Glutamatergic neuron (in vitro differentiated cells): ENCODE data around the gene CPLX4. TPM values are rescaled to one million over a fixed set of nuclear protein-coding genes. Genes with fewer than 3 reads are reported as not detected.

ENCODE experiments used
- DNase-seq: peaks from one replicate; pipeline ENCODE4 v3.0.0; 2022
- H3K27ac Mint-ChIP-seq: one replicate; pipeline ENCODE4 v1.8.0; 2020; ENCODE audit warnings: mild to moderate bottlenecking, mixed read lengths, inconsistent platforms; ENCODE audit not compliant: unreplicated experiment
- H3K27me3 Mint-ChIP-seq: one replicate; pipeline ENCODE4 v1.8.0; 2020; ENCODE audit warnings: mild to moderate bottlenecking, moderate library complexity, mixed read lengths, inconsistent platforms; ENCODE audit not compliant: unreplicated experiment
- H3K36me3 Mint-ChIP-seq: one replicate; pipeline ENCODE4 v1.8.0; 2020; ENCODE audit warnings: mild to moderate bottlenecking, mixed read lengths, inconsistent platforms; ENCODE audit not compliant: unreplicated experiment
- H3K4me1 Mint-ChIP-seq: one replicate; pipeline ENCODE4 v1.8.0; 2020; ENCODE audit warnings: mild to moderate bottlenecking, low read depth, mixed read lengths, inconsistent platforms; ENCODE audit not compliant: unreplicated experiment
- H3K4me3 Mint-ChIP-seq: one replicate; pipeline ENCODE4 v1.8.0; 2020; ENCODE audit warnings: mild to moderate bottlenecking, mixed read lengths, inconsistent platforms; ENCODE audit not compliant: unreplicated experiment
- H3K9me3 Mint-ChIP-seq: one replicate; pipeline ENCODE4 v1.8.0; 2020; ENCODE audit warnings: mild to moderate bottlenecking, moderate library complexity, mixed read lengths, inconsistent platforms; ENCODE audit not compliant: unreplicated experiment
- long read RNA-seq: library from polyadenylated mRNA; unstranded; transcript quantifications from one replicate; pipeline ENCODE4 v2.0.0, GENCODE V29; 2020; ENCODE audit not compliant: unreplicated experiment
- total RNA-seq: library from RNA; stranded (reverse); fragmentation: NEBNext Ultra II Directional; extraction: Animal tissue kit (Norgen Biotek cat#: 25700); gene quantifications from one replicate; pipeline ENCODE4 v1.2.1, GENCODE V29; 2021; ENCODE audit not compliant: unreplicated experiment
- TF ChIP-seq, protein P1 (sequence below): fragments of 200-600 bp; sonication (generic); IDR thresholded peaks from one replicate; pipeline ENCODE4 v1.5.0; 2021; ENCODE audit not compliant: partially characterized antibody, unreplicated experiment

CPLX4 gene, protein sequence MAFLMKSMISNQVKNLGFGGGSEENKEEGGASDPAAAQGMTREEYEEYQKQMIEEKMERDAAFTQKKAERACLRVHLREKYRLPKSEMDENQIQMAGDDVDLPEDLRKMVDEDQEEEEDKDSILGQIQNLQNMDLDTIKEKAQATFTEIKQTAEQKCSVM
- not detected for total RNA-seq
- long read RNA-seq: 0 reads

DNA sequence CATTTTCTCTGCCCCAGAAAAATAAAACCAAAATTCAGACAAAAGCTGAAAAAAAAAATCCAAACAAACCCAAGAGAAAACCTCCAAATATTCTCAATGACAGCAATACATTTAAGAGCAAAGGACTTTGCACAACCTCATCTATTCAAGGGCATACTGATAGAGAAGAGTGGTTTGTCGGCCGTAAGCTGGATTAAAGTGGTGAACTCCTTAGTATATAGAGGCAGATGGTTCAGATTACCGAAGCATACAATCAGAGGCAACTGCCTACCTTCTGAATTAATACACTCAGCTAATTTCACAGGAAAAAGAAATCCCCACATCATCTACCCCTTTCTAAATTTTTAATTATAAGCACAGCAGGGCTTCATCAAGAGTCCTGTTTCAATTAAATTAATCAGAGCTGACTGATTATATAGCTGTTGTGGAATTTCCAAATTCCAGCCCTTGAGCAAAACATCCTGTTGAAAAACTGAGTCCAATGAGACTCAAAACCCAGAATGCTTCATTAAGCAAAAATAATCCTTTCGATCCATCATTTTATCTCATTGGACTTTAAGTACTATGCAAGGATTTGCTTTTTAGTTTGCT, at the start of gene CPLX4:
TSS of gene CPLX4 (minus strand) at position 190 of the 591 bp plus-strand sequence. CDS start at position 3, 187 bp downstream.
- Mint-ChIP-seq H3K4me3 (no peak within 1 kb of the TSS), H3K36me3 (no peaks in the 10 kb centered on the region), H3K4me1 (no peaks in the 10 kb centered on the region), H3K9me3 (no peaks in the 10 kb centered on the region), H3K27me3 (no peaks in the 10 kb centered on the region), H3K27ac (no peak within 1 kb of the TSS)
- TF ChIP-seq, protein P1, sequence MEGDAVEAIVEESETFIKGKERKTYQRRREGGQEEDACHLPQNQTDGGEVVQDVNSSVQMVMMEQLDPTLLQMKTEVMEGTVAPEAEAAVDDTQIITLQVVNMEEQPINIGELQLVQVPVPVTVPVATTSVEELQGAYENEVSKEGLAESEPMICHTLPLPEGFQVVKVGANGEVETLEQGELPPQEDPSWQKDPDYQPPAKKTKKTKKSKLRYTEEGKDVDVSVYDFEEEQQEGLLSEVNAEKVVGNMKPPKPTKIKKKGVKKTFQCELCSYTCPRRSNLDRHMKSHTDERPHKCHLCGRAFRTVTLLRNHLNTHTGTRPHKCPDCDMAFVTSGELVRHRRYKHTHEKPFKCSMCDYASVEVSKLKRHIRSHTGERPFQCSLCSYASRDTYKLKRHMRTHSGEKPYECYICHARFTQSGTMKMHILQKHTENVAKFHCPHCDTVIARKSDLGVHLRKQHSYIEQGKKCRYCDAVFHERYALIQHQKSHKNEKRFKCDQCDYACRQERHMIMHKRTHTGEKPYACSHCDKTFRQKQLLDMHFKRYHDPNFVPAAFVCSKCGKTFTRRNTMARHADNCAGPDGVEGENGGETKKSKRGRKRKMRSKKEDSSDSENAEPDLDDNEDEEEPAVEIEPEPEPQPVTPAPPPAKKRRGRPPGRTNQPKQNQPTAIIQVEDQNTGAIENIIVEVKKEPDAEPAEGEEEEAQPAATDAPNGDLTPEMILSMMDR: no peak
- no peak for DNase-seq

DNA sequence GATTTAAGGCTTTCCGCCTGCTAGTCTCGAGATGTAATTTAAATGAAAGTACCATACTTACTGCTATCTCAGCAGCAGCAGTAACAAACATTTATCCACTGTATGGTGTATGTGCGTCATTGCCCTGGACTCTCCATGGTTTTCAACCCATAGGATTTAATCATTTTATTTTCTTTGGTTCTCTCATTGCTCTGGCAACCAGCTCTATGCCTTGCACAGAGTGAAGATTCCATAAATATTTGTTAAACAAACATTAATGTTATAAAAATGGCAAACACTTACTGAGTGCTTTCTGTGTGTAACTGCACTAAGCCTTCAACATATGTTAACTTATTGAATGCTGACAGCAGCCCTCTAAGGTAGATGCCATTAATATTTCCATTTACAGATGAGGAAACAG, 41.9 kb upstream of the CPLX4 start:
- Mint-ChIP-seq H3K9me3 (peaks cover 5% of the 10 kb centered on the region), H3K4me1 (peaks cover 11% of the 10 kb centered on the region), H3K4me3 (no peak overlapping the region), H3K27me3 (peaks cover 3% of the 10 kb centered on the region), H3K27ac (no peak overlapping the region), H3K36me3 (no peaks in the 10 kb centered on the region)
- no peak for DNase-seq
- TF ChIP-seq, protein P1: no peak

DNA sequence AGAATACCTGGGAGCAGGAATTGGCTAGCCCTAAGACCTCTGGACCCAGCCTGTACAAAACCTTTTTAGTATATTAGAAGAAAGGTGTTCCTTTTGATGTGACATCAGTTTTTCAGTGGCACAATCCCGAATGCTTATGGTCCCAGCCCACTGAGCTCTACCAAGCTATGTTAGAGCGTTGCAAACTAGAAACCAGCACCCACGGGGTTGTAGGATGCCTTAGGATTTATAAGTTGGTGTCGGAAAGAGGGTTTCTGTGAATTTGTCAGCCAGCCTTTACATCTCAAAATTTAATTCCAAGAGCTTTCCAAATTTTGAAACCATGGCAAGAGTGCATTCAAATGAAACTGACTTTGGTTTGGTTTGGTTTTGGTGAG, 41.1 kb upstream of the CPLX4 start:
- Mint-ChIP-seq H3K27me3 (peaks cover 3% of the 10 kb centered on the region), H3K4me1 (peaks cover 11% of the 10 kb centered on the region), H3K9me3 (peaks cover 5% of the 10 kb centered on the region), H3K4me3 (peak overlapping the region; percentile 63), H3K36me3 (no peaks in the 10 kb centered on the region), H3K27ac (no peak overlapping the region)
- TF ChIP-seq, protein P1: no peak
- DNase-seq: no peak

DNA sequence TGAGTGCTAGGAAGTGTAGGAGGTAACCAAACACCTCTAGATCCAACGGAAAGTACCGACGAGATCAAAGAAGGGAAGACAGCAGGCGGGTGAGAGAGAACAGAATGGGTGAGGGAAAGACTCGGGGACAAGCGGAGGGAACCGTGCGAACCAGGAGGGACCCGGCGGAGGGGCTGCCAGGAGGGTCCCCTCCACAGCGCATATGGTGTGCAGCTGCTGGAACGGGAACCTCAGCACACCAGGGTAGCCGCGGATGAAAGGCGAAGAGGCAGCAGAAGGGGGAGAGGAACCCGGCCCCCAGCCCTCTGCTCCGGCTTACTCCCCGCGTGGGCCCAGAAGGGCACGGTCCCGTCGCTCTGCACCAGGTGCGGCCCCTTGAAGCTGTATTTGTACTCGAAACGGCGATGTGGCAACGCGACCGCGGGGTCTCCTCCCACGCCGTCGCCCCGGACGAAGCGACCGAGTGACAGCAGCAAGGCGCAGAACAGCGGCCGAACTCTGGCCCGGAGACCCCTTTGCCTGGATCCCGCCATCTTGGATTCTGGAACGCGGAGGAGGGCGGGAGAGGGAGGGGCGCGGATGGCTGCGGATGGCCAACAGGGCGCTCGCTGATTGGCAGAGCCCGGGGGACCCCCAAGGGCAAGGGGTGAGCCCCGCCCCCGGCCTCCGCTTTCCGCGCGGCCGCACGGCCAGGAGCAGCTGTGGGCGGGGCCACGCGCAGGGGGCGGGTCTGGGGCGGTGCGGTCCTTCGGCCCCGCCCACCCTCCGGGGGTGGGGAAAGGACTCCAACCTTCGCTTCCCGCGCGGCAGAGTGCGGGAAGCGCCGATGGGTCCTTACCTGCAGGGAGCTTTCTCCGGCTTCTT, 40.5 kb upstream of the CPLX4 start, which contains the start of gene LMAN1:
TSS of gene LMAN1 (minus strand) at position 554 of the 864 bp plus-strand sequence. CDS start at position 533, 21 bp downstream.
- Mint-ChIP-seq H3K4me1 (peaks cover 11% of the 10 kb centered on the region), H3K9me3 (peaks cover 5% of the 10 kb centered on the region), H3K36me3 (no peaks in the 10 kb centered on the region), H3K27me3 (peaks cover 3% of the 10 kb centered on the region), H3K4me3 (peak within 1 kb of the TSS; percentile 100), H3K27ac (peak within 1 kb of the TSS; percentile 100)
- TF ChIP-seq, protein P1: no peak
- DNase-seq: peak; percentile 99
